ENCODE results near the gene C3orf18.

Gene C3orf18

DNA sequence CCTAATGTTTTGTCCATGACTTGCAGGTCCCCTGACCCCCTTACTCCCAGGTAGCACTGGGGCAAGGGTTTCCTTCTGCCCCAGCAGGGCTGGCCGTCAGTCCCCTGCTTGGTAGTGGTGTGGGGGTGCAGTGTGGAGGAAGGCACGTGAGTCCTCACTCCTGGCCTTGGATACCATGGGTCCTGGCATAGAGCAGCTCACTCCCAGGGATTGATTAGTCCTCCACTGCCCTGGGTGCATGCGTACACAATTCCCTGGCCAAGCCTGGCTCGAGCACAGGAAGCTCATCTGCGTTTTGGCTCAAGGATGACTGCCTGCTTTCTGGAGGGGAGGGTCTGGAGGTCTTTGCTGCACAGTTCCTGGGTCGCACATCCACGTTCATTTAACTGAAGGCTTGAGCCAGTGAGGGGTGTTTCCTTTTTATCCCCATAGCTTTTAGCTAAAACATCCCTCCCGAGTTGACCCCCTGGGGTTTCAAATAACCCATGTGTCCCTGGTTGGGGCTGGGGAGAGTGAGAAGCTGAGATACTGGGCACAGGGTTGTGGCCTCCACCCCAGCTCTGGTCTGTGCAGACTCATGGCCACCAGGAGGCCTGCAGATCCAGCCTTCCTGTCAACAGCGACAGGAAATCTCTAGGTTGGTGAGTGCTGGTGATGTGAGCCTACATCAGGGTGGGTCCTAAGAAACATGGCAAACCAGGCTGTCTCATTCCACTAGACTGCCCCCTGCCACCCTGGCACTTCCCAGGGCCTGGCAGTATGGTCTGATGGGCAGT lies 13.3 kb upstream of the C3orf18 start:
- no peak for DNase-seq (ENCODE audit: low read depth in 2 of 2)

DNA sequence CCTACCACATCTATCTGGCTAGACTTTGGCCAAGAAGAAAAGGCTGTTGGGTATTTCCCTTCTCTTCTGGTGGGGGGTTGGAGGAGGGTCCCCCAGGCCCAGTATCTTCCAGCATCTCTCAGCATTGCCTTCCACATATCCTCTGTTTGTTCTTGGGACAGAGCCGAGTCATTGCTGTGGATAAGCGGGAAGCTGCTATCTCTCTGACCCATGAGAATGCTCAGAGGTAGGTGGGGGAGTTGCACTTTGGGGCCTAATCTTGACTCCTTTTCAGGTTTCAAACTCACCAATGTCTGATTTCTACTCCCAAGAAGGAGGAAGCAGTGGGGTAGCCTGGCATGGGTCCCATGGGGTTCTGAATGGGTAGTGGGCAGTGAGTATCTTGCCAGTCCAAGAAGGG lies 9.8 kb upstream of the C3orf18 start:
- DNase-seq (ENCODE audit: low read depth in 2 of 2): no peak

DNA sequence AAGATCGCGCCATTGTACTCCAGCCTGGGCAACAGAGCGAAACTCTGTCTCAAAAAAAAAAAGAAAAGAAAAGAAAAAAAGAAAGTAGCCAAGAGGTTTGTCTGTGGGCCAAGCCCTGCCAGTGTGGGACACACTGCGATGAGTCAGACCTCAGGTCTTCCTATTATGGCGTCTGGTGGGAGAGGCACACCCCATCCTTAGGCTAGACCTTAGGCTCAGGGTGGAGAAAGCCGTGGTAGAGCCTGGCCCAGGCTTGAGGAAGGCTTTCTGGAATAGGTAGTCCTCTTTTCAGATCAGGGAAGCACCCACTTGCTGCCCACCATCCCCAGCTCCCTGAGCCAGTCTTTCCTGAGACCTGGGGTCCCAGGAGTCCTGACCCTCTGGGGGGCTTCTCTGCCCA lies 7.8 kb upstream of the C3orf18 start:
- DNase-seq (ENCODE audit: low read depth in 2 of 2): no peak

DNA sequence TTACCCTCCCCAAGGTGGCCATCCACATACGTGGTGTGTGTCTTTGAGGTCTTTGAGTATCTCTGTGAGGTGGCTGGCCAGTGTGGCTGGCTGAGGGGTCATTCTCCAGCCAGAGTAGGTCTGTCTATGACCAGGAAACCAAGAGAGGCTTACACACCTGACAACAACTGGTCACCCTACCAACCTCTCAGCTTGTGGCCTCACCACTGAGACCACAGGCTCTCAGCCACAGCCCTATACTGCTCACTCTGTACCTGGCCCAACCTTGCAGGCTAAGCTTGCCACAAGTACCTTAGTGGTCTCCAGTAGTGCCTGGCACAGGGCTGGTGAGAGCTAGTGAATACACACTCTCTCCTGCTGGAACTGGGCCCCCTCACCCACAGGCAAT lies 6.9 kb upstream of the C3orf18 start:
- DNase-seq (ENCODE audit: low read depth in 2 of 2): no peak

DNA sequence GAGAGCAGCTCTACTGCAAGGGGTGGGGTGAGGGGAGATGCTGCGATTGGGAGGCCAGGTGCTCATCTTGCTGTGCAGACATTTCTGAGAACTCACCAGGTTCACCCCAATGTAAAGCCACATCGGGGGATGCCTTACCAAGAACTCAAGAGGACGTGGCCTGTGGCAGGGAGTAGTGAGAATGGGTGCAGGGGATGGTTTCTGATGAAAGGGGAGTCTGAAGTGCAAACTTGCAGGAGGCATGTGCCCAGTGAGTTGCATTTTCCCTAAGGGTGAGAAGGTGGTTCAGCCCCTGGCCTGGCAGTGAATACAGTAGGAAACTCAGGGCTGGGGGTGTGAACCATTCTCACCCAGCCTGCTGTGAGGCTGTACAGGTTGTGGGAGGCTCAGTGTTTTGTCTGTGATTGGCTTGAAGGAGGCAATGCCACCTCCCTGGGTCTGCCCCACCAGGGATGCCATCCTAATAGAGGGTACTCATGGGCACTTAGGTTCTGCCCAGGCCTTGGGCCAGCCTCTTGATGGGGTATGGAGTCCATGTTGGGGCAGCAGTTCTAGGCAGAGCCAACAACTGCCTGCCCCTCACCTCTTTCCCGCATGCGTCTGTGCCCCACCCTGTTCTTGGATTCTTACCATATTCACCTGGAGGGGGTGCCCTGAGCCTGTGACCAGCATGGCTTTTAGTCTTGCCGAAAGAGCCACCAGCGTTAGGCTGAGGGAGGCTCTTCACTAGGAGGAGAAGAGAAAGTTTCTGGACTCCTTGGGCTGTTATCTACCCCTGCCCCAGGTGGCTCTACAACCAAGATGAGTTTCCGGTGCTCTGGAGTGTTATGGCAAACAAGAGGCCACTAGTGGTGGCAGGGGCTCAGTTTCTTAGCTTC lies 6.3 kb upstream of the C3orf18 start:
- peak; percentile 41 to 46 for DNase-seq (ENCODE audit: low read depth in 2 of 2)

DNA sequence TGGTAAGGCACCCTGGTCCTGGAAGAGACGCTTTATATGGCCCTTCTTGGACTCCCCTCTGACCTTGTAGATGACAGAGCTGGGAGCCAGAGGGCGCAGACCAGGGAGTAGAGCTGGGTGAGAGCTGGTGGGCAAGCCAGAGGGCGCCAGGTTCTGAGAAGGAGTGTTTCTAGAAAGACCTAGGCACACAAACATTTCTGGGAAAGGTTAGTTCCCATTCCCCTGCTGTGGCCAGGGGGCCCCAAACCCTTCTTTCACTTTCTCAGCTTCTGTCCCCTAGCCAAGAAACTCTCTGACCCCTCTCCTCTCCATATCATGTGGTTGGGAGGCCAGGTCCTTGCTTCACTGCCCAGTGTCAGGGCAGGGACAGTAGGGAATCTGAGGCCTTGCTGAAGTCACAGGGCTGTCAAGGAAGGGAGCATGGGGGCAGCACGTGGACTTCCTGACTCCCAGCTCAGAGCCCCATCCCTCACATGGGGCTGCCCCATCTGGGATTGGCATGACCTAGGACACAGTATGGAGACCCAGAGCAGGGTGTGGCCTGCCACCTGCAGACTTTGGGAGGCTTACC lies 5.3 kb upstream of the C3orf18 start:
- DNase-seq (ENCODE audit: low read depth in 2 of 2): no peak

DNA sequence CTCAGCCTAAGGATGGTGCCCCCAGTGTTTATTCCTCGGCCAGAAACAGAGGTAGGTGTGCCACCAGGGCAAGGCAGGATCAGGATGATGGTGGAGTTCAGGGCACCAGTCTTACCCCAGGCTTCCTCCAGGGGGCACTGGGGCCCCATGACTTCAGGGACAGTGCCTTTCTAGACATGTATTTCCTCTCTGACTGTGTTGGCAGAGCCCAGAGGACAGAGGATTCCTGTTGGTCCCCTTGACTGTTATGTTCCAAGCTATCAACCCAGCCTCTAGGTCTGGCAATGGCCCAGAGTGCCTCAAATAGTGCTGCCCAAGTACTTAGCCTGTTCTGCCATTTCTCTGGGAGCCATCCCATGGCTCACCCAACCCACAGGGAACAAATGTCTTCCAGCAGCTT lies 4.6 kb upstream of the C3orf18 start:
- DNase-seq (ENCODE audit: low read depth in 2 of 2): peak; percentile 55 to 68

DNA sequence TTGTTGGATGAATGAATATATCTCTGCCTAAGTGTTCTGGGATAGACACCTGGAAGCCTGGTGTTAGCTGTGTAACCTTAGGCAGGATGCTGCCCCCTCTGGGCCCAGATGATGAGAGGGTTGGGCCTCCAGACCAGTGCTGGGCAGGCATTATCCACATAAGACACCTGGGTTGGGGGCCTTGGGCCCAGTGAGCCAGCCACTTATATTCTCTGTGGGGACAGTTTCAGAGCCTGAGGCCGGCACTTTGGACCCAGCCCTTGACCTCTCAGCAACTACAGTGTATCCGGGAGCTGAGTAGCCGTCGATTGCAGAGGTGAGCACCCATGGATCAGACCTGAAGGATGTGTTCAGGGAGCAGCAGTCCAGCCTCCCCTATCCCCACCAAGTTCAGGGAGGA lies 3.9 kb upstream of the C3orf18 start:
- no peak for DNase-seq (ENCODE audit: low read depth in 2 of 2)

DNA sequence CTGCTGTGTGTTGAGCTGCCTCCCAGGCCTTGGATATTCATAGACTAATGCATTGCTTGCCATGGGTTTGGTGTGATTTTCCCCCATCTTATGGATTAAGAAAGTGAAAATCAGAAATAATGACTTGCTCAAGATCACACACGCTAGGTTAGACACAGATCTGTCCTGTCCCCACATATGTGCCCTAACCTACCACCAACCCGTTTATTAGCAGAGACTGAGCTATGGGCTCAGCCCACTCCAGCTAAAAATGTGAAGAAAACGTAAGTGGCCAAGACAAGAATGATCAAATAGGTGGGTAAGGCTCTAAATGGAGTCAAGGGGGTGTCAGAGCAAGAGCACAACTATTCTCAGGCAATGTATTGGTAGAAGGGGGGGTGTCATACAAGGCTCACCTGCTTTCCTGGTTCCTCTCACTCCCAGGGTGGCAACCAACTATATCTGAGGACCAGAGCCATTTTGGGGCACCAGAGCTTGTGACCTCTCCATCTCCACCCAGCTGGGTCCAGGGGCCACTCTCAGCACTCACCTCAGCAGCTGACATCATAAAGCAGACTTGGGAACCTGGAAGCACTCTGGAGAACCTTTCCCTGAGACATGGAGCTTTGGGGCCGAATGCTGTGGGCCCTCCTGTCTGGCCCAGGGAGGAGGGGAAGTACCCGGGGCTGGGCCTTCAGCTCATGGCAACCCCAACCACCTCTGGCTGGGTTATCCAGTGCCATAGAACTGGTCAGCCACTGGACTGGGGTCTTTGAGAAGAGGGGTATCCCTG lies 3.1 kb upstream of the C3orf18 start:
- no peak for DNase-seq (ENCODE audit: low read depth in 2 of 2)

DNA sequence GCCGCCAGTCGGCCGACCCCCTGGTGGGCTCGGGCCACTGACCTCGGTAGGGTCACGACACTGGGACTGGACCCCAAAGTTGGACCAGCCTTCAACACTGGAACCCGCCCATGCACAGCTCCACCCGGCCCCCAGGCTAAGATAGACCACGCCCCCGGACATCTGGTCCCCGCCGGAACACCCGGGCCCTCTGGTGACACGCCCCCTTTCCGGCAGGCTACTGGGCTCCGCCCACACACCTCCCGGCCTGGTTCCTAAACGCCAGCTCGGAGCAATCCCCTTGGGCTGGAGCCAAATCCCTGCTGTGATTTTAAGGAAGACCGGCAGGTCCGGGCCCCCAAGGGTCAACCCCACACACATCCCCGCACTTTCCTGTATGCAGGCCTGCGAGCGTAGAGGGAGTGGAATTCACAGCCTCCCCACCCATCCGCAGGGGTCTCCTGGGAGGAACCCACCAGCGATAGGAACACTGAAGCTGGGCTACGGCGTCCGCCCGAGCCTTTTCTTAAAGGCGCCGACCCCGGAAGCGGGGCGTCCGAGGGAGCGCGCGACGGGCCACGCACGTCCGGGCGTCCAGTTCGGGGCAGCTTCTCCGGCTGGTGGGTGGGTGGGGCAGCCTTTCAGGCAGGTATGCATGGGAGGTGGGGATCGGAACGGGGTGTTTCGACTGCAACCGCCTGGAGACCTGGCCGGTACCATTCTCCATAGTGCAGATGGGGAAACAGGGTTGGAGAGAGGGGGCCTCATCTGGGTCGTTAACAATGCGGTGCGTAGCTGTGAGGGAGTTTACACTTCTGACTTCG lies 1.6 kb upstream of the C3orf18 start, which contains the start of gene HEMK1:
HEMK1 (plus strand) TSS at position 576 of the 803 bp plus-strand sequence. CDS start 1,583 bp downstream, outside the sequence.
- peak; percentile 82 to 87 for DNase-seq (ENCODE audit: low read depth in 2 of 2)

DNA sequence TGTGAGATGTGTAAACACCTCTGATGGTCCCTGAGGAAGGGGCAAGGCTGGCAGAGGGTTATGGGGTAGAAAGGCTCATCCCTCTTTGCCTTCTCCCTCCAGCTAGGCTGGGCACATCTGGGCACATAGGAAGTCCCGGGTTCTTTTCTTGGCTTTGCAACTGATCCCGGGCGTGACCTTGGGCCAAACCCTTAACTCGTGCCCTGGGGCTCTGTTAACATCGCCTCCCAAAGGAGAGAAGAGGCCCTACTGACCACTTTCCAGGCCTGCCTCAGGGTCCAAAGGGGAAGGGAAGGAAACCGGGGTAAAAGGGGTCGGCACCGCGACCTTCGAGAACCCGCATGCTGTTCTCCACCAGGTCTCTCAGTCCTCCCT lies 549 bp downstream of the C3orf18 start:
- no peak for DNase-seq (ENCODE audit: low read depth in 2 of 2)

DNA sequence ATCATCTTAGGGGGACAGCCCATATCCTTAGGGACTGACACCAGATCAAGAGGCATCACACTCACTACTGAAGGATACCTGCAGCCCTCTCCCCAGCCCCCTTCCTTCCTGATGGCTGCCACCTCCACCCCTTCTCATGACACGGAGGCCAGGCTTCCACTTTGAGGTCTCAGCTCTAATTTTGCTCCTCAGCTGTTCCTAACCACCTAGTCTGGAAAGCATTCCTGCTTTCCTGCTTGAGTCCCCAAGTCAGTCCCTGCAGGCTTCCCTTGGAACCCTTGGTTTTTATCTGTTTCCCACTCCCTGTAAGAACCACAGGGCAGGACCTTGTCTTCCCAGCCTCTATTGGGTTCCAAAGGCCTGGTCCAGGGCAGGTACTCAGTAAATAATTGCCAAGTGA lies 3.2 kb downstream of the C3orf18 start:
- no peak for DNase-seq (ENCODE audit: low read depth in 2 of 2)

DNA sequence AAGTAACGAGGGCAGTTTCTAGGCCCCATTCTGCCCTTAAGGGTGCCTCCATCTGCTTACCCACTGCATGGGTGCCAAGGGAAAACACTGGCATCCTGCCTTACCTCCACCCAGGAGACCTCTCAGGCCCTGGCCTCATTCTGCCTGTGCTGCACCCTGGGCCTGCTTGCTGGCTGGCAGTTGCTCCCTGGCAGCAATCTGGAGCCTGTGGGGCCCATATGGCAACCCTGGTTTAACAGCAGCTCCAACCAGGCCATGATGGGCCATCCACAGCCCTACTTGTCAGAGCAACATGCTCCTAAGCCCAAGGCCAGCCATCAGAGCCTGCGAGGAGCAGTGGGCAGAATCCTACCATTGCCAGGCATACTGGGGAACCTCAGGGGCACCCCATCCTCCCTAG lies 3.7 kb downstream of the C3orf18 start:
- DNase-seq (ENCODE audit: low read depth in 2 of 2): no peak

DNA sequence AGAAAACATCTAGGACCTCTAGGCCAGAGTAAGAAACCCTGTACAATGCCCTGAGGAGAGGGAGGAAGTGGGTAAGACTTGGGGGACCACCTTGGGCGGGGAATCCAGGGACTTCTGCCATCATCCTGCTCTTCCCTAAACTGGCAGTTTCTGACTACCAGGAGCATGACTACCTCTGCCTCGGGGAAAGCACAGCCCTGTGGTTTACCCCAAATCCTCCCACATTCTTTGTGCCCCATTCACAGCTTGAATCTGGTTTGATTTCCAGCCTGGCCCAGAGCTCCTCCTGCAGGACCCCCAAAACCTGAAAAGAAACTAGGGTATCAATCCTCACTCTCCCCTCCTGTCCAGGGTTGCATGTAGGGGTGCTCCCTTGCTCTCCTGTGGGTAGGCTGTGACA lies 4.7 kb downstream of the C3orf18 start:
- no peak for DNase-seq (ENCODE audit: low read depth in 2 of 2)

DNA sequence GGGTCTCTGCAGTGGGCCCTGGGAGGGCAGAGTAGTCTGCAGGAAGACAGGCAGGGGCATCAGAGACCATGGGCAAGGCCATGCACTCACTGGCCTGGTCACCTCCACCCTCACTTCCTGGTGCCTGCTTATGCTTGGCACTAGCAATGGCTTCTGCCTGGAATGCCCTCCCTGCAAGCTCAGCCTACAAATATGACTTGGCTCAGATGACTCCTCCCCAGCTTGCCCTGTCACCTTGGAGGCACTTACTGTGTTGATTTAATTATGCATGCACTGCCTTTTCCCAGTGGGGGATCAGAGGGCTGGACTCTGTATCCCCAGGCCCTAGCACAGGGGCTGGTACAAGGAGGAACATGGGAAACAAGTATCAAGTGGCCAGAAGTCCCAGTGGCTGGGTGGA lies 7.8 kb downstream of the C3orf18 start:
- no peak for DNase-seq (ENCODE audit: low read depth in 2 of 2)

DNA sequence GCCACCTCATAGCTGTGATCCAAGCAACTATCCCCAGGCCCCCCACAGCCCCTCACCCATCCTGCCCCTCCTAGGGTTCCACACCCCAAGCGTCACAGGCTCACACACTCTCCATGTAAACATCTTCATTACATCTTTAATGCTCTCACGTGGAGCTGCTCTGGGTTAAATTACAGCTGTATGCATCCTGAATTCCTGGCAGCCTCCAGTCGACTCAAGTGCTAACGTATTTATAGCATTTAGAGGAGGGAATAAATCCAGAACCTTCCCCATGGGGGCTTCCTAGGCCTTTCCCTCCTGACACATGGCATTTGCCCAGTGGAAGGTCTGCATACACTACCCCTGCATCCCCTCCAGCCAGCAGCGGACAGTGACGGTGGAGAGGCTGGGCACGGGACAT lies 9.6 kb downstream of the C3orf18 start:
- DNase-seq (ENCODE audit: low read depth in 2 of 2): no peak

DNA sequence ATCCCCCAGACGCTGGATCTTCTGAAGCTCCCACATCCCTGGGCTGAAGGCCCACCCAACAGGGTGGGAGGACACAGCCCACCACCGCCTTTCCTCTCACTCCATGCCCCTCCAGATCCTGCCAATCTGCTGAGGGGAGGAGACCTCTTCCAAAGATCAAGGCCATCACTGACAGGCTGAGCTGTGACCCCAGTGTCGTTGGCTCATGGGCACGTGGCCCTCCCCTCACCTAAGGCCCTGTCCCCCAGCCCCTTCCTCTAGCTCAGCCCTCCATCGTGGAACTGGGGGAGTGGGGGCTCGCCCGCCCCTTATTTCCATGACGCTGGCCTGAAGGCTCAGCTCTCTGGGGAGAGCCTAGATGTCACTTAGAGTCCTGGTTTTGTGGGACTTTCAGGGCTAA lies 10.4 kb downstream of the C3orf18 start:
- DNase-seq (ENCODE audit: low read depth in 2 of 2): no peak

DNA sequence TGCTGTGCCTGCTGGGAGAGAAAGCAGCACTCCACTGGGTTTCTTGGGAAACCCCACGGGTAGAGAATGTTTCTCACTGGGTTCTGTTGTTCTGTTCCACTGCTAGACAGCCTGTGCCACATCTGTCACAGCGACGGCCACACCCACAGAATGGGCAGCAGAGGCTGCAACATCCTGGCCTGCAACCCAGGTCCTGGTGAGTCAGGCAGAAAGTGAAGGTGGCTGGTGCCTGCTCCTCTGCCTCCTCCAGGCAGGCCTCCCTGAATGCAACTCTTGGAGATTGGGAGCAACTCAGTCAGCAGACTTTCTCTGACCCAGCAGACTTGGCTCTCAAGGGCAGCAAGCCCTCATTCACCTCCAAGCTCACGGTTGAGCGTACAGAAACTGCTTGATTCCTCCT lies 13.0 kb downstream of the C3orf18 start:
- DNase-seq (ENCODE audit: low read depth in 2 of 2): no peak

DNA sequence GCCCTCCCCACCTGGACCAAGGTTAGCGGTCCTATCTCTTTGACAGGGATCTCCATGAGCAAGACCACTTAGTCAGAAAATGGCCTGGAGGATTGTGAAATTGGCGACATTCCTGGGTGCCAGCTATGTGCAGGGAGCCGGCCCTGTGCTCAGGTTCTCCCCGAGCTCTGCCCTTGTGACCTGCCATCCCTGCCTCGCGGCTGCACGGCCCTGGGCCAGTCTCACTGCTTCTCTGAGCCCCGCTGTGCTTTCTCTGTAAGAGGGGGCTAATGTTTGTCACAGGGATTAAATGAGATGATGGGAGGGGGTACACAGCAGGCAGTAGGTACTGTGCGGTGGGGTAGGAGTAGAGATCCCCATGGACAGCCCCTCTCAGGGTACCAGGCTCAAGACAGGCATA lies 14.9 kb downstream of the C3orf18 start:
- DNase-seq (ENCODE audit: low read depth in 2 of 2): no peak

DNA sequence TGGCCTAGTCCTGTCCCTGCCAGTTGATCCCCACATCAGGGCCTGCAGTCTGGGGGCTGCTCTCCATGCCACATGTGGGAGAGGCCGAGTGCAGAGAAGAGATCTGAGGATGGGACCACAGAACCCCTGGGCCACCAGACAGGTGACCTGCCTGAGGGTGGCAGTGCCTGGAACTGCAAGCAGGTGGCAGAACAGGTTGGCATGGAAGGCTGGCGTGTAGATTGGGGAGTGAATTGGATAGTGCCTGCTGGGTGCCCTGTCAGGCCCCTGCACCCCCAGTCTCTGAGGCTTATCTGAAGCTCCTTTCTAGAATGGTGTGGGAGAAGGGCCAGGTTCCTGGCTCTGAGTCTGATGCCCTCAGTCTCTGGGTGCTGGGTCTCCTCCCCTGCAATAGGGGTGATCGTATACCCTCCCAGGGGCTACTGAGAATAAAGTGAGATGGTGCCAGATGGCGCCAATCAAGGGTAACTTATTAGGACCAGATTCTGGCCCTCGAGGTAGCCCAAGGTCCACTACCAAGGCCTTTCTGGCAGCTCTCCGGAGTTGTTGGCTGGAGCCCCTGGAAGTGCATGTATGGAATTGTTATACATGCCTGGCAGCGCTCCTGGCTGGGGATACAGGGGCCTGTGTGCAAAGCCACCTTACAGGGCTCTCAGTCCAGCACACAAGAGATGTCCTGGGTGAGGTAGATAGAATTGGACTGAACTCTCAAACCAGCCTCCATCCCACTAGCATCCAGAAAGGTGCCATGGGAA lies 15.7 kb downstream of the C3orf18 start:
- DNase-seq (ENCODE audit: low read depth in 2 of 2): no peak
